ENCODE data around the gene MLC1.

DNA sequence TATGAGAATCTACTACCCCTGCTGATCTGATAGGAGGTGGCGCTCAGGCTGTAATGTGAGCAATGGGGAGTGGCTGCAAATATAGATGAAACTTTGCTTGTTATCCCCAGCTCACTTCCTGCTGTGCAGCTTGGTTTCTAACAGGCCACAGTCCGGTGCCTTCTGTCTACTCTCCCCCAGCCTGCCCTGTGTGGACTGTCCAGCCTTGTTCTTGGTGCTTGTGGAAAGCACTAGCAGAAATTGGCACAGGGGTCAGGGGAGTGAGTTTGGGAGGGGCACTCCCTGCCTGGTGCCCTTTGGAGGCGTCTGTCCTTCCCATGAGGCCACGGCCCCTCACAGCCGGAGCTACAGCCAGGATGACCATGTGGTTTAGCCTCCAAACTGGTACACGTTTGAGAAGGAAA is 18.9 kb upstream of the MLC1 start:
- TF ChIP-seq POLR2A (IDR thresholded peaks at IDR 0.05; ENCODE audit: low read depth, low read length): no peak
- TF ChIP-seq POLR2AphosphoS5 (IDR thresholded peaks at IDR 0.05; ENCODE audit: low read depth, low read length): no peak
- no peak for TF ChIP-seq TAF1 (IDR thresholded peaks at IDR 0.05; ENCODE audit: borderline replicate concordance, low read depth, low read length)

Data from GM12892 (cell line).